IMR-90 (cell line): ENCODE results near the gene CCNL2. TPM values are rescaled to one million over a fixed set of nuclear protein-coding genes. Genes with fewer than 3 reads are reported as not detected.

Experiments used
- ATAC-seq: fragments of 200-7000 bp; cut with Tn5 transposase; 2 replicates; pipeline ENCODE4 v1.9.1; 2020; ENCODE audit warnings: low read depth, mild to moderate bottlenecking, moderate library complexity
- BruUV-seq: library from RNA; stranded (reverse); fragments of 400-500 nt; replicated peaks from 2 replicates; lab custom pipeline; 2021; lab: Mats Ljungman, UMichigan
- CTCF ChIA-PET: fragments of 300-600 bp; formaldehyde crosslinking; extraction: SDS; loops from one replicate; lab custom pipeline; 2021; ENCODE audit warnings: antibody characterized with exemption; lab: Yijun Ruan, JAX
- POLR2A ChIA-PET: fragments of 300-600 bp; sonication (Branson Sonifier 250); formaldehyde crosslinking; loops from one replicate; lab custom pipeline; 2022; ENCODE audit warnings: antibody characterized with exemption; ENCODE audit not compliant: unreplicated experiment; lab: Charles Lee
- DNase-seq: peaks from one replicate; pipeline ENCODE4 v3.0.0; 2013
- H2AFZ ChIP-seq: replicated peaks from 2 replicates; pipeline ENCODE3; 2013; ENCODE audit warnings: low read length, mild to moderate bottlenecking; ENCODE audit not compliant: poor library complexity
- H2AK5ac ChIP-seq: 2 replicates; pipeline ENCODE4 v1.6.1; 2013; ENCODE audit warnings: low read depth, low read length, inconsistent platforms
- H2AK9ac ChIP-seq: replicated peaks from 2 replicates; pipeline ENCODE3; 2013; ENCODE audit warnings: mild to moderate bottlenecking, low read depth, low read length, moderate library complexity; ENCODE audit not compliant: poor library complexity
- H2BK120ac ChIP-seq: 2 replicates; pipeline ENCODE4 v1.6.1; 2013; ENCODE audit warnings: low read depth, low read length, inconsistent platforms
- H2BK15ac ChIP-seq: 3 replicates; pipeline ENCODE4 v1.6.1; 2013; ENCODE audit warnings: low read depth, low read length, inconsistent platforms
- H2BK20ac ChIP-seq: 2 replicates; pipeline ENCODE4 v1.6.1; 2013; ENCODE audit warnings: low read depth, mild to moderate bottlenecking, inconsistent platforms, low read length, moderate library complexity
- H2BK5ac ChIP-seq: 2 replicates; pipeline ENCODE4 v1.6.1; 2013; ENCODE audit warnings: mild to moderate bottlenecking, low read depth, low read length, inconsistent platforms; ENCODE audit not compliant: poor library complexity, severe bottlenecking
- H3K14ac ChIP-seq: replicated peaks from 2 replicates; pipeline ENCODE4 v1.6.1; 2013; ENCODE audit warnings: low read depth, low read length, inconsistent platforms
- H3K18ac ChIP-seq: 2 replicates; pipeline ENCODE4 v1.6.1; 2013; ENCODE audit warnings: low read depth, low read length, control low read depth
- H3K23ac ChIP-seq: 2 replicates; pipeline ENCODE4 v1.6.1; 2013; ENCODE audit warnings: low read depth, low read length, inconsistent platforms
- H3K27ac ChIP-seq: 2 replicates; pipeline ENCODE4 v1.5.1; 2013; ENCODE audit warnings: mild to moderate bottlenecking, control low read depth, low read length; ENCODE audit not compliant: insufficient read depth
- H3K27me3 ChIP-seq: 2 replicates; pipeline ENCODE4 v1.6.1; 2013; ENCODE audit warnings: low read length; ENCODE audit not compliant: control insufficient read depth, insufficient read depth
- H3K36me3 ChIP-seq: 2 replicates; pipeline ENCODE4 v1.6.1; 2013; ENCODE audit warnings: low read length, mixed read lengths; ENCODE audit not compliant: control insufficient read depth, insufficient read depth
- H3K4ac ChIP-seq: 2 replicates; pipeline ENCODE4 v1.6.1; 2013; ENCODE audit warnings: low read depth, low read length, inconsistent platforms
- H3K4me1 ChIP-seq: 2 replicates; pipeline ENCODE4 v1.6.1; 2013; ENCODE audit warnings: low read length, mixed read lengths; ENCODE audit not compliant: control insufficient read depth, insufficient read depth
- H3K4me2 ChIP-seq: 2 replicates; pipeline ENCODE4 v1.6.1; 2013; ENCODE audit warnings: low read depth, mild to moderate bottlenecking, control low read depth, low read length, moderate library complexity
- H3K4me3 ChIP-seq: 2 replicates; pipeline ENCODE4 v1.5.1; 2013; ENCODE audit warnings: low read depth, mild to moderate bottlenecking, control low read depth, low read length, moderate library complexity; ENCODE audit not compliant: insufficient read depth
- H3K56ac ChIP-seq: 2 replicates; pipeline ENCODE4 v1.6.1; 2013; ENCODE audit warnings: low read length, inconsistent platforms; ENCODE audit not compliant: insufficient read depth; ENCODE audit errors: extremely low read depth
- H3K79me1 ChIP-seq, 2 experiments: 2 replicates each; pipeline ENCODE4 v1.6.1; 2013; ENCODE audit warnings: low read length in 2 of 2, inconsistent platforms in 1 of 2, low read depth in 1 of 2
- H3K9ac ChIP-seq: 2 replicates; pipeline ENCODE4 v1.6.1; 2013; ENCODE audit warnings: low read depth, low read length, control low read depth
- H3K9me1 ChIP-seq: 2 replicates; pipeline ENCODE4 v1.6.1; 2013; ENCODE audit warnings: low read length, inconsistent platforms; ENCODE audit not compliant: insufficient read depth
- H3K9me3 ChIP-seq: 2 replicates; pipeline ENCODE4 v1.6.1; 2013; ENCODE audit warnings: low read length; ENCODE audit not compliant: control insufficient read depth, insufficient read depth
- H4K20me1 ChIP-seq: 2 replicates; pipeline ENCODE4 v1.6.1; 2013; ENCODE audit warnings: low read length, inconsistent platforms; ENCODE audit not compliant: insufficient read depth
- H4K5ac ChIP-seq: 2 replicates; pipeline ENCODE4 v1.6.1; 2013; ENCODE audit warnings: mild to moderate bottlenecking, low read depth, low read length, control low read depth
- H4K8ac ChIP-seq, 2 experiments: 2 replicates each; pipeline ENCODE4 v1.6.1; 2013; ENCODE audit warnings: low read depth in 2 of 2, low read length in 2 of 2, control low read depth in 1 of 2, inconsistent platforms in 1 of 2
- H4K91ac ChIP-seq: 2 replicates; pipeline ENCODE4 v1.6.1; 2013; ENCODE audit warnings: low read depth, low read length, inconsistent platforms; ENCODE audit not compliant: insufficient read depth
- BHLHE40 ChIP-seq: fragments of 150-350 bp; IDR thresholded peaks from 2 replicates; pipeline ENCODE4 v1.6.1; 2016; ENCODE audit warnings: mild to moderate bottlenecking, low read depth, low read length
- CEBPB ChIP-seq: IDR thresholded peaks from 2 replicates; pipeline ENCODE4 v1.6.1; 2012; ENCODE audit warnings: low read depth, low read length, improper control_type of control experiment
- CHD1 ChIP-seq: IDR thresholded peaks from 2 replicates; pipeline ENCODE4 v1.6.1; 2012; ENCODE audit warnings: low read depth, low read length, improper control_type of control experiment
- CTCF ChIP-seq: conservative IDR thresholded peaks from 2 replicates; pipeline ENCODE4 v1.5.1; 2012; ENCODE audit warnings: mild to moderate bottlenecking, low read depth, low read length, improper control_type of control experiment
- FOS ChIP-seq: fragments of 150-350 bp; IDR thresholded peaks from 2 replicates; pipeline ENCODE4 v1.6.1; 2016; ENCODE audit warnings: low read depth, low read length
- MAFK ChIP-seq: IDR thresholded peaks from 2 replicates; pipeline ENCODE4 v1.6.1; 2012; ENCODE audit warnings: low read depth, low read length, improper control_type of control experiment
- MAZ ChIP-seq: IDR thresholded peaks from 2 replicates; pipeline ENCODE4 v1.6.1; 2012; ENCODE audit warnings: low read depth, mild to moderate bottlenecking, low read length, improper control_type of control experiment, moderate library complexity, borderline replicate concordance
- MXI1 ChIP-seq: IDR thresholded peaks from 2 replicates; pipeline ENCODE4 v1.6.1; 2012; ENCODE audit warnings: low read depth, mild to moderate bottlenecking, low read length, moderate library complexity, borderline replicate concordance
- NFE2L2 ChIP-seq: fragments of 150-350 bp; IDR thresholded peaks from 2 replicates; pipeline ENCODE4 v1.6.1; 2016; ENCODE audit warnings: low read depth, mild to moderate bottlenecking, low read length
- POLR2A ChIP-seq: IDR thresholded peaks from 2 replicates; pipeline ENCODE4 v1.6.1; 2012; ENCODE audit warnings: mild to moderate bottlenecking, low read depth, low read length
- RAD21 ChIP-seq: IDR thresholded peaks from 2 replicates; pipeline ENCODE4 v1.6.1; 2012; ENCODE audit warnings: low read length, improper control_type of control experiment
- RCOR1 ChIP-seq: IDR thresholded peaks from 2 replicates; pipeline ENCODE4 v1.6.1; 2012; ENCODE audit warnings: mild to moderate bottlenecking, low read length, improper control_type of control experiment; ENCODE audit not compliant: insufficient replicate concordance
- RFX5 ChIP-seq: IDR thresholded peaks from 2 replicates; pipeline ENCODE4 v1.8.0; 2012; ENCODE audit warnings: low read depth, mild to moderate bottlenecking, low read length, moderate library complexity
- SMC3 ChIP-seq: fragments of 150-350 bp; IDR thresholded peaks from 2 replicates; pipeline ENCODE4 v1.6.1; 2016; ENCODE audit warnings: low read depth, mild to moderate bottlenecking, antibody characterized with exemption, low read length, moderate library complexity
- USF2 ChIP-seq: fragments of 150-350 bp; IDR thresholded peaks from 2 replicates; pipeline ENCODE4 v1.6.1; 2017; ENCODE audit warnings: mild to moderate bottlenecking, antibody characterized with exemption, low read length, low read depth
- WGBS, 2 experiments: methylation state at CpG; one replicate each; pipeline versions ENCODE4 v1.1.5 to v1.1.7; 2013; ENCODE audit warnings: missing lambda C conversion rate in 2 of 2; ENCODE audit not compliant: insufficient read length in 1 of 2; ENCODE audit errors: extremely low coverage in 2 of 2; 5-methylcytosine and 5-hydroxymethylcytosine counted together
- dilution Hi-C: fragments of 300-500 bp; cut with HindIII; formaldehyde crosslinking; loops from one replicate; pipeline ENCODE4 v1.14.3; 2018; ENCODE audit warnings: low sequenced_read_pairs; ENCODE audit not compliant: unreplicated experiment
- in situ Hi-C: fragments of 300-500 bp; cut with MboI; formaldehyde crosslinking; loops from 3 replicates; pipeline ENCODE4 v1.14.3; 2019; ENCODE audit warnings: low sequenced_read_pairs, inconsistent platforms, mixed read lengths
- intact Hi-C: fragments of 100-400 bp; cut with micrococcal nuclease; formaldehyde crosslinking; loops from 2 replicates; pipeline ENCODE4 v1.10.0; 2022
- polyA plus RNA-seq, 3 experiments: library from polyadenylated mRNA; depleted of rRNA; stranded (reverse); fragments of >200 nt; gene quantifications; 2 replicates each; pipeline ENCODE4 v1.2.3, GENCODE V29; 2012; ENCODE audit warnings: low replicate concordance in 1 of 3
- total RNA-seq: library from RNA; depleted of rRNA; stranded (reverse); fragments of >200 nt; gene quantifications from 2 replicates; pipeline ENCODE4 v1.2.3, GENCODE V29; 2012

Gene CCNL2
- total and polyA plus RNA-seq, 2 of the 4 experiments (the other 2 are of a cell fraction) = 53.9 to 239 TPM

- peak overlapping the region; percentile 32; the same call in 1 of the 2 replicates for H3K14ac ChIP-seq
- H3K27me3 ChIP-seq = no peaks in the 10 kb centered on the region
- peak overlapping the region; percentile 59; the same call in 1 of the 2 replicates for H3K23ac ChIP-seq
- no peak overlapping the region for H3K9ac ChIP-seq
- H3K56ac ChIP-seq = no peak overlapping the region
- dilution Hi-C loops = no loop called here
- CTCF ChIA-PET = no interaction called here
- ATAC-seq (no peak), DNase-seq (no peak)
- no peak overlapping the region for H4K91ac ChIP-seq
- peaks cover 7% of the 10 kb centered on the region for H3K36me3 ChIP-seq
- no TSS peak for BruUV-seq
- H3K4me3 ChIP-seq = no peak overlapping the region
- H3K9me1 ChIP-seq = peaks cover 8% of the 10 kb centered on the region; the same call in 1 of the 2 replicates
- in situ Hi-C loops = no loop called here
- no peak overlapping the region; the same call in 1 of the 2 replicates for H3K27ac ChIP-seq
- peak overlapping the region; percentile 61 for H3K4ac ChIP-seq
- H2AK5ac ChIP-seq = peak overlapping the region; percentile 73
- POLR2A ChIA-PET = interaction anchor here (0.9 kb wide), 1 partner anchor 29 kb away, joined by 3 read pairs; the partner anchor contains the start of gene AURKAIP1
- no peak overlapping the region for H4K8ac ChIP-seq
- 0 out of 2 replicates have a peak overlapping the region, but pooled peaks have one; percentile 23 for H2BK120ac ChIP-seq
- H2AFZ ChIP-seq = peak overlapping the region; percentile 67
- no peak overlapping the region for H2BK15ac ChIP-seq
- no peaks in the 10 kb centered on the region for H3K9me3 ChIP-seq
- H2BK5ac ChIP-seq = peak overlapping the region; percentile 40
- no peak overlapping the region for H3K18ac ChIP-seq
- H3K4me2 ChIP-seq = peak overlapping the region; percentile 29; the same call in 1 of the 2 replicates
- H3K79me1 ChIP-seq = peaks cover 6 to 60% of the 10 kb centered on the region in 2 experiments; a peak in 3 of 4 replicates
- no peak overlapping the region for H4K5ac ChIP-seq
- peak overlapping the region; percentile 91 for H2AK9ac ChIP-seq
- intact Hi-C loops = no loop called here
- H2BK20ac ChIP-seq = no peak overlapping the region
- 60% methylated on average over 2 of the region's 12 CpGs; no CpG with 5 or more reads in 1 of the 2 experiments for WGBS, 2 experiments
- peaks cover 62% of the 10 kb centered on the region for H4K20me1 ChIP-seq
- peaks cover 30% of the 10 kb centered on the region for H3K4me1 ChIP-seq
- TF ChIP-seq FOS (no peak), BHLHE40 (no peak), MAZ (no peak), CHD1 (no peak), MAFK (no peak), RAD21 (no peak), RCOR1 (no peak), POLR2A (no peak), NFE2L2 (no peak), RFX5 (no peak), SMC3 (no peak), CTCF (no peak), CEBPB (no peak), MXI1 (no peak), USF2 (no peak)
Observed at GRCh38 chr1:1345860-1346500, 53.2 kb downstream of the CCNL2 start.
